ENCODE results near the gene ST6GAL1.

DNA sequence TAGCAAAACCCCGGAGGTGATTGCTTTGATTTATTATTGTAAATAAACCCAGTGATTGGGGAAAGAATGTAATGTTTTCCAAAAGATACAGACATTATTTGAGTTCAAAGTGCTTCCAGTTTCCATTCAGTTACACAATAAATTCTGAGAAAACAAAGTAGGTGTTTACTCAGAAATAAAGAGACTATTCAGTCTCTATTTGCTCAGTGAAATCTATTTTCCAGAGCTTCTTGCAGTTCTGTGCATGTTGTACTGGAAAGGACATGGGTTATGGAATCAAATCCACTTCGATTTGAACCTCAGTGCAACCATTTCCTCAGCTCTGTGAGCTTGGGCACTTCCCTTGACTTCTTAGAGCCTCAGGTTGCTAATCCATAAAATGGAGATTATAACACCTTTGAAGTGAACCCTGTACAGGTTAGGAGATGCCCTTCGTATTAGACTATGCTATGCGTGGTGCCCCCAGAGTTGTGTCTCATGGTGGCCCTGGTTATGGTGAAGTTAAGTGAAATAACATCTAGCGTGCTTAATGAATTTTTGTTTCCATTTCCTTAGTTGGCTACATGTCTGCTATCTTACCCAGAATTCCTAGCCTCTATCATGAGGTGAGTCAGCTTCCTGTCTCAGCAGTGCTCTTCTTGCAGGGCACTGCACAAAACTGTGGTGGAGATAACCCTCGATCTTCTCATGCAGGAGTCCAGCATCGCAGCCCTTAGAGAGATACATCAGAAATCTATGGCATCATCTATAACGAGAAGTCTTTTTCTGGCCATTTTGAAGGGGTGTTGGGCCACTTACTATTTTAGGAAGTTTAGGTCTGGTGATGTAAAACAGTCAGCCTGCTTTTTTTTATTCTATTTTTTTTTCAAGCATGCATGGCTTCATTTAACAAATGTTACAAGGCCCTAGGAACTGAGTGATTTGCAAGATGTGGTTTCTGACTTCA, 111.3 kb downstream of the ST6GAL1 start:
- no peak for TF ChIP-seq CTCF (conservative IDR thresholded peaks at IDR 0.05)
- no peak for TF ChIP-seq EZH2 (IDR thresholded peaks at IDR 0.05; ENCODE audit: low read depth)

Measured in PC-9 (cell line).